ENCODE data around the gene EXOSC5.

Gene EXOSC5

DNA sequence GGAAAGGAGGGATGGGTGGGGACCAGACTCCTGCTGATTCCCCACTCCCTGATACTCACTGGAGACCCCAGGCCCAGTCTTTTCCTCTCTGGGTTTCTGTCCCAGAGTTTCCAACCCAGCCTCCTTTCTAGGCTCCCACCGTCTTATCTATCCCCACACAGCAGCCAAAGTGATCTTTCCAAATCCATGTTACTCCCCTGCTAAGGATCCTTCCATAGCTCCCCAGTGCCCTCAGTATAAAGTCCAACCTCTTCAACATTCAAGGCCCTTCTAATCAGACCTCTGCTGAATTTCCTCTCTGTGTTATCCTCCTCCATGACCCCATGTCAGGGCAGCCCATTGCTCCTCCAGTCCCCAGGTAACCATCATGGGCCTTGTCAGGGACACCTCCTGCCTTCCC is 42.1 kb downstream of the EXOSC5 start:
- Histone ChIP-seq H3K36me3 (ENCODE audit: insufficient read depth, low read length) (no peaks in the 10 kb centered on the region), H2AFZ (ENCODE audit: low read length) (no peak overlapping the region), H4K20me1 (ENCODE audit: insufficient read depth, low read length) (no peaks in the 10 kb centered on the region), H3K9me3 (ENCODE audit: low read length) (no peaks in the 10 kb centered on the region), H3K9ac (ENCODE audit: low read length) (no peak overlapping the region), H3F3A (ENCODE audit: insufficient read depth, low read length) (no peaks in the 10 kb centered on the region), H3K9me2 (ENCODE audit: low read depth, low read length) (no peaks in the 10 kb centered on the region), H3K79me2 (ENCODE audit: insufficient read depth, low read length) (peaks cover 14% of the 10 kb centered on the region), H3K4me1 (ENCODE audit: insufficient read depth, low read length, severe bottlenecking) (peaks cover 19% of the 10 kb centered on the region), H3K4me2 (ENCODE audit: low read length) (no peak overlapping the region), H3K4me3 (ENCODE audit: low read depth, low read length, poor library complexity, severe bottlenecking) (no peak overlapping the region), H3K27me3 (ENCODE audit: insufficient read depth, low read length) (no peaks in the 10 kb centered on the region), H3K27ac (ENCODE audit: low read depth, low read length, poor library complexity, severe bottlenecking) (no peak overlapping the region)
- TF ChIP-seq, protein P1, sequence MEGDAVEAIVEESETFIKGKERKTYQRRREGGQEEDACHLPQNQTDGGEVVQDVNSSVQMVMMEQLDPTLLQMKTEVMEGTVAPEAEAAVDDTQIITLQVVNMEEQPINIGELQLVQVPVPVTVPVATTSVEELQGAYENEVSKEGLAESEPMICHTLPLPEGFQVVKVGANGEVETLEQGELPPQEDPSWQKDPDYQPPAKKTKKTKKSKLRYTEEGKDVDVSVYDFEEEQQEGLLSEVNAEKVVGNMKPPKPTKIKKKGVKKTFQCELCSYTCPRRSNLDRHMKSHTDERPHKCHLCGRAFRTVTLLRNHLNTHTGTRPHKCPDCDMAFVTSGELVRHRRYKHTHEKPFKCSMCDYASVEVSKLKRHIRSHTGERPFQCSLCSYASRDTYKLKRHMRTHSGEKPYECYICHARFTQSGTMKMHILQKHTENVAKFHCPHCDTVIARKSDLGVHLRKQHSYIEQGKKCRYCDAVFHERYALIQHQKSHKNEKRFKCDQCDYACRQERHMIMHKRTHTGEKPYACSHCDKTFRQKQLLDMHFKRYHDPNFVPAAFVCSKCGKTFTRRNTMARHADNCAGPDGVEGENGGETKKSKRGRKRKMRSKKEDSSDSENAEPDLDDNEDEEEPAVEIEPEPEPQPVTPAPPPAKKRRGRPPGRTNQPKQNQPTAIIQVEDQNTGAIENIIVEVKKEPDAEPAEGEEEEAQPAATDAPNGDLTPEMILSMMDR (IDR thresholded peaks at IDR 0.05; ENCODE audit: low read length): no peak
- no peak for TF ChIP-seq EZH2 (IDR thresholded peaks at IDR 0.05; ENCODE audit: borderline replicate concordance, low read length)

DNA sequence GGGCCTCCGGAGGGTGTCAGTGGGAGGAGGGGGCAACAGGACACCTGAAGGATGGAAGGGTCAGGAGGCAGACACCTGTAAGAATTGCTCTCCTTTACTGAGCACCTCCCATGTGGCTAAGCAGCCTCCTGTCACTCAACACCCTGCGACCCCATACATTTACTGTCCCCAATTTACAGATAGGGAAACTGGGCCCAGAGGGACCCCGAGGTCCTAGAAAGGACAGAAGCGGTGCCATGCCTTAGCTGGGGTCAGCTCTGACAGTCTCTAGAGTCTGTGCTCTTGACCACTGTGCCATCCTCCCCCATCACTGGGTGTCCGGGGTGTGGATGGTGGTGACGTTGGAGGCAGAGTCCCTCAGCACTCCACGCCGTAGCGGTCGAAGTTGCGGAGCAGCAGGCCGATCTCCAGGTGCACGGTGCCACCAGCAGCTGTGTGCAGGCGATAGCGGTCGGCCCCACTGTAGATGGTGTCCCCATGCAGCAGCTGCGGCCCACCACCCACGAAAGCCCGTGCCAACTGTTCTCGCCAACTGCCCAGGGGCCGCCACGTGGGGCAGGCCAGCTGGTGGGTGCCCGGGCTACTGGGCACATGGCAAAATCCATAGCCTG is 42.7 kb downstream of the EXOSC5 start:
- Histone ChIP-seq H3K4me2 (ENCODE audit: low read length) (peak overlapping the region; percentile 90), H3K27ac (ENCODE audit: low read depth, low read length, poor library complexity, severe bottlenecking) (peak overlapping the region; percentile 31), H3K36me3 (ENCODE audit: insufficient read depth, low read length) (no peaks in the 10 kb centered on the region), H3K9me2 (ENCODE audit: low read depth, low read length) (no peaks in the 10 kb centered on the region), H3K4me3 (ENCODE audit: low read depth, low read length, poor library complexity, severe bottlenecking) (peak overlapping the region; percentile 98), H3K27me3 (ENCODE audit: insufficient read depth, low read length) (no peaks in the 10 kb centered on the region), H3K79me2 (ENCODE audit: insufficient read depth, low read length) (peaks cover 14% of the 10 kb centered on the region), H3K9ac (ENCODE audit: low read length) (peak overlapping the region; percentile 44; the same call in 1 of the 2 replicates), H3K4me1 (ENCODE audit: insufficient read depth, low read length, severe bottlenecking) (peaks cover 22% of the 10 kb centered on the region), H2AFZ (ENCODE audit: low read length) (no peak overlapping the region), H3K9me3 (ENCODE audit: low read length) (no peaks in the 10 kb centered on the region), H3F3A (ENCODE audit: insufficient read depth, low read length) (no peaks in the 10 kb centered on the region), H4K20me1 (ENCODE audit: insufficient read depth, low read length) (no peaks in the 10 kb centered on the region)
- TF ChIP-seq, protein P1 (IDR thresholded peaks at IDR 0.05; ENCODE audit: low read length): no peak
- no peak for TF ChIP-seq EZH2 (IDR thresholded peaks at IDR 0.05; ENCODE audit: borderline replicate concordance, low read length)

DNA sequence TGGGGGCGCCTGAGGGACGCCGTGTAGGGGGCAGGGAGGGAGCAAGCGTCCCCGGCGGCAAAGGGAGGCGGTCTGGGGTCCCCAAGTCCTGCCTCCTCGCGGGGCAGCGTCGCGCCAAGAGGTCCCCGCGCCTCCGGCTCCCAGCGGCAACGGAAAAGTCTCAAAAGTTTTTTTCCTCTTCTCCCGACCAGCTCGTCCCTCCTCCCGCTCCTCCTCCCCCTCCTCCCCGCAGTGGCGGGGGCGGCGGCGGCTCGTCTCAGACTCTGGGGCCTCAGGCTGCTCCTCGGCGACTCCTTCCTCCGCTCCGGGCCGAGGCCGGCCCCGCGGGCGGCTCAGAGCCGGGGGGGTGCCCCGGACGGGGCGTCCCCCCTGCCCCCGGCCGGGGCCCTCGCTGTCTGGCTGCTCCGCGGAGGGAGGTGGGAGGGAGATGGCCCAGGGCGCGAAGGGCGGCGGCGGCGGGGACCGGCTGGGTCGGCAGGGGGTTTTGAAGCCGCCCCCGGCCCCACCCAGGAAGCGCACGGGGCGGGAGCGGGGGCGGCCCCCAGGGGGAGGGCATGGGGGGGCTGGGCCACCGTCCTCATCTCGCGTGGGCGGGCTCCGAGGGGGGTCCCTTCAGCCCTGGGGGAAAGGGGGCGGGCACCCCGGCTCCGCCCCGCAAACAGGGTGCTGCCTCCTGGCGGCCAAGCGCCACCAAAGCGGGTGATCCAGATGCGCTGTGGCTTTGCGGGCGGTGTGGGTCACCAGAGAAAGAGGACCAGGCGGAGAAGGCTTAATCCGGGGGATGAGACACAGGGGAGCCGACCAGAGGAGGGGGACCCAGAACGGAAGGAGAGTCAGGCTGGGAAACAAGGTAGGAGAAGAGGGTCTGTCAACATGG is 43.5 kb downstream of the EXOSC5 start, which contains the start of gene TGFB1:
Gene TGFB1 (minus strand): TSS at position 457 of the 877 bp plus-strand sequence. CDS start 878 bp downstream, outside the sequence.
- peak within 1 kb of the TSS; percentile 65 for H3K27ac ChIP-seq (ENCODE audit: low read depth, low read length, poor library complexity, severe bottlenecking)
- H3K9me3 ChIP-seq (ENCODE audit: low read length): no peaks in the 10 kb centered on the region
- peaks cover 14% of the 10 kb centered on the region for H3K79me2 ChIP-seq (ENCODE audit: insufficient read depth, low read length)
- no peaks in the 10 kb centered on the region for H3K36me3 ChIP-seq (ENCODE audit: insufficient read depth, low read length)
- H3K4me2 ChIP-seq (ENCODE audit: low read length): peak within 1 kb of the TSS; percentile 90
- H3K4me1 ChIP-seq (ENCODE audit: insufficient read depth, low read length, severe bottlenecking): peaks cover 22% of the 10 kb centered on the region
- peak within 1 kb of the TSS; percentile 98 for H3K4me3 ChIP-seq (ENCODE audit: low read depth, low read length, poor library complexity, severe bottlenecking)
- no peaks in the 10 kb centered on the region for H3K9me2 ChIP-seq (ENCODE audit: low read depth, low read length)
- no peak within 1 kb of the TSS for H2AFZ ChIP-seq (ENCODE audit: low read length)
- TF ChIP-seq, protein P1 (IDR thresholded peaks at IDR 0.05; ENCODE audit: low read length): peak; percentile 88
- no peak for TF ChIP-seq EZH2 (IDR thresholded peaks at IDR 0.05; ENCODE audit: borderline replicate concordance, low read length)
- peak within 1 kb of the TSS; percentile 98 for H3K9ac ChIP-seq (ENCODE audit: low read length)
- no peaks in the 10 kb centered on the region for H3F3A ChIP-seq (ENCODE audit: insufficient read depth, low read length)
- no peaks in the 10 kb centered on the region for H4K20me1 ChIP-seq (ENCODE audit: insufficient read depth, low read length)
- H3K27me3 ChIP-seq (ENCODE audit: insufficient read depth, low read length): no peaks in the 10 kb centered on the region
